Measurements from ENCODE around the gene SORCS2.

GRCh38 chr4:7287918-7288280 lies 95.6 kb downstream of the SORCS2 start:
- TF ChIP-seq CTCF (IDR thresholded peaks at IDR 0.05; ENCODE audit: borderline replicate concordance, extremely low read depth, low read length, poor library complexity, severe bottlenecking) (no peak), EZH2 (IDR thresholded peaks at IDR 0.05; ENCODE audit: borderline replicate concordance, low read depth, low read length, severe bottlenecking) (no peak)
